Activated CD8-positive, alpha-beta T cell treated with anti-CD3 and anti-CD28 coated beads for 36 hours (primary cell): Measurements from ENCODE around the gene ACRV1. TPM values are rescaled to one million over a fixed set of nuclear protein-coding genes. Genes with fewer than 3 reads are reported as not detected.

Experiments used
- ATAC-seq: fragments of 200-7000 bp; cut with Tn5 transposase; one replicate; pipeline ENCODE4 v1.10.0; 2021; ENCODE audit warnings: mild to moderate bottlenecking, moderate library complexity
- CTCF ChIA-PET: fragments of 350-600 bp; sonication (Branson Sonifier 250); formaldehyde crosslinking; loops from one replicate; lab custom pipeline; 2021; ENCODE audit warnings: antibody characterized with exemption; lab: Charles Lee
- POLR2A ChIA-PET: fragments of 350-600 bp; sonication (Branson Sonifier 250); formaldehyde crosslinking; loops from one replicate; lab custom pipeline; 2021; ENCODE audit warnings: antibody characterized with exemption; lab: Charles Lee
- DNase-seq: peaks from one replicate; pipeline ENCODE4 v3.0.0-alpha.2; 2020
- H3K27ac Mint-ChIP-seq: one replicate; pipeline ENCODE4 v1.8.0; 2021; ENCODE audit warnings: mild to moderate bottlenecking, mixed read lengths
- H3K27me3 Mint-ChIP-seq: one replicate; pipeline ENCODE4 v1.8.0; 2021; ENCODE audit warnings: mixed read lengths
- H3K36me3 Mint-ChIP-seq: one replicate; pipeline ENCODE4 v1.8.0; 2021; ENCODE audit warnings: low read depth, mixed read lengths
- H3K4me1 Mint-ChIP-seq: one replicate; pipeline ENCODE4 v1.8.0; 2021; ENCODE audit warnings: low read depth, mixed read lengths
- H3K4me3 Mint-ChIP-seq: one replicate; pipeline ENCODE4 v1.8.0; 2021; ENCODE audit warnings: mild to moderate bottlenecking, moderate library complexity, mixed read lengths
- H3K9me3 Mint-ChIP-seq: one replicate; pipeline ENCODE4 v1.8.0; 2021; ENCODE audit warnings: mixed read lengths
- CTCF ChIP-seq: fragments of 200-600 bp; IDR thresholded peaks from one replicate; pipeline ENCODE4 v1.8.0; 2022; ENCODE audit warnings: antibody characterized with exemption, mild to moderate bottlenecking
- intact Hi-C: fragments of 100-400 bp; cut with micrococcal nuclease; formaldehyde crosslinking; loops from one replicate; pipeline ENCODE4 v1.10.0; 2022
- total RNA-seq, 2 experiments: library from RNA; stranded (reverse); gene quantifications; one replicate each; pipeline ENCODE4 v1.2.3, GENCODE V29; 2021

Gene ACRV1
- total RNA-seq, 2 experiments from 2014 or later: not detected

GRCh38 chr11:125679837-125680236 is 810 bp downstream of the ACRV1 start:
- H3K4me1 Mint-ChIP-seq: no peaks in the 10 kb centered on the region
- H3K9me3 Mint-ChIP-seq: no peaks in the 10 kb centered on the region
- ChIA-PET CTCF (no interaction called here), POLR2A (interaction anchor here (1.3 kb wide), 1 partner anchor 10 kb away, joined by 3 read pairs; no protein-coding TSS in a partner anchor)
- no peak for TF ChIP-seq CTCF
- intact Hi-C loops: no loop called here
- no peak overlapping the region for H3K27ac Mint-ChIP-seq
- no peaks in the 10 kb centered on the region for H3K27me3 Mint-ChIP-seq
- no peak for DNase-seq
- H3K4me3 Mint-ChIP-seq: no peak overlapping the region
- ATAC-seq: no peak
- peaks cover 30% of the 10 kb centered on the region for H3K36me3 Mint-ChIP-seq

GRCh38 chr11:125679397-125679796 is 1.2 kb downstream of the ACRV1 start:
- POLR2A ChIA-PET: interaction anchor here (1.3 kb wide), 1 partner anchor 9 kb away, joined by 3 read pairs; no protein-coding TSS in a partner anchor
- Mint-ChIP-seq H3K4me3 (no peak overlapping the region), H3K27ac (no peak overlapping the region), H3K4me1 (no peaks in the 10 kb centered on the region), H3K27me3 (no peaks in the 10 kb centered on the region), H3K9me3 (no peaks in the 10 kb centered on the region), H3K36me3 (peaks cover 30% of the 10 kb centered on the region)
- peak; percentile 24 for TF ChIP-seq CTCF
- DNase-seq (no peak), ATAC-seq (no peak)
- CTCF ChIA-PET: no interaction called here
- intact Hi-C loops: no loop called here

- Mint-ChIP-seq H3K36me3 (peaks cover 42% of the 10 kb centered on the region), H3K27me3 (no peaks in the 10 kb centered on the region), H3K27ac (no peak overlapping the region), H3K4me3 (no peak overlapping the region), H3K9me3 (no peaks in the 10 kb centered on the region), H3K4me1 (no peaks in the 10 kb centered on the region)
- ATAC-seq (no peak), DNase-seq (no peak)
- ChIA-PET CTCF (no interaction called here), POLR2A (no interaction called here)
- no peak for TF ChIP-seq CTCF
- intact Hi-C loops: no loop called here
Observed at GRCh38 chr11:125675196-125675595, 5.5 kb downstream of the ACRV1 start.

- intact Hi-C loops: no loop called here
Observed at GRCh38 chr11:125674210-125674609, 6.4 kb downstream of the ACRV1 start.

GRCh38 chr11:125671561-125671960 is 9.1 kb downstream of the ACRV1 start:
- H3K27ac Mint-ChIP-seq: no peak overlapping the region
- DNase-seq: no peak

More at GRCh38 chr11:125674210-125674609, 6.4 kb downstream of the ACRV1 start:
- no peak for TF ChIP-seq CTCF
- H3K27ac Mint-ChIP-seq: no peak overlapping the region
- H3K9me3 Mint-ChIP-seq: no peaks in the 10 kb centered on the region
- H3K36me3 Mint-ChIP-seq: peaks cover 45% of the 10 kb centered on the region
- DNase-seq: no peak
- ATAC-seq: no peak
- H3K4me3 Mint-ChIP-seq: no peak overlapping the region
- H3K4me1 Mint-ChIP-seq: no peaks in the 10 kb centered on the region
- H3K27me3 Mint-ChIP-seq: no peaks in the 10 kb centered on the region
- ChIA-PET CTCF (no interaction called here), POLR2A (no interaction called here)

More at GRCh38 chr11:125671561-125671960, 9.1 kb downstream of the ACRV1 start:
- POLR2A ChIA-PET: interaction anchor here (0.7 kb wide), 1 partner anchor 15 kb away, joined by 3 read pairs; no protein-coding TSS in a partner anchor
- Mint-ChIP-seq H3K36me3 (peaks cover 44% of the 10 kb centered on the region), H3K4me3 (no peak overlapping the region), H3K9me3 (peaks cover 4% of the 10 kb centered on the region), H3K27me3 (no peaks in the 10 kb centered on the region), H3K4me1 (no peaks in the 10 kb centered on the region)
- intact Hi-C loops: no loop called here
- TF ChIP-seq CTCF: no peak
- ATAC-seq: no peak
- CTCF ChIA-PET: no interaction called here
